ENCODE measurements around the gene TAF11L5. TPM values are rescaled to one million over a fixed set of nuclear protein-coding genes. Genes with fewer than 3 reads are reported as not detected.
"Not testable (repeated sequence)": the region's sequence is repeated elsewhere in the genome, so short reads cannot be mapped to it uniquely, and the experiment has no call there.

The TAF11L5 gene
- not detected for total RNA-seq

DNA sequence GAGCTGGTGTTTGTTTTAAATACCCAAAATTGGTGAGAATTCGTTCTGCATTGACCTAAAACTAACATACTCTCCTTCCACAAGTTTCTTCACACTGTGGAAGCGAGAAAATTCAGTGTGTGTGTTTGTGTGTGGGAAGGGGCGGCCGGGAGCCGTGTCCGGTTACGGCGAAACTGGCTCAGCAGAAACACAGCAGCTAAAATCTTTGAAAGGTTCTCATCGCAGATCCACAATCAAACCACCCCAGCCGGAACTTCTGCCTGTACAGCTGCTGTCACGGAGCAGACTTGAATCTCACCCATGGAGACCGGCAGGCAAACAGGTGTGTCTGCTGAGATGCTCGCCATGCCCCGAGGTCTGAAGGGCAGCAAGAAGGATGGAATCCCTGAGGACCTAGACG lies at the start of gene TAF11L5:
Gene TAF11L5, plus strand, starts transcription at position 301 of the 400 bp plus-strand sequence.
- DNase-seq; H3K4me3 ChIP-seq; H3K4me1 ChIP-seq; H3K9me3 ChIP-seq; H3K27ac ChIP-seq; H3K27me3 ChIP-seq; H3K9ac ChIP-seq (ENCODE audit: low read depth in 2 of 2, low read length in 2 of 2); H3K36me3 ChIP-seq; intact Hi-C loops (cut with DNase I): not testable (repeated sequence)

DNA sequence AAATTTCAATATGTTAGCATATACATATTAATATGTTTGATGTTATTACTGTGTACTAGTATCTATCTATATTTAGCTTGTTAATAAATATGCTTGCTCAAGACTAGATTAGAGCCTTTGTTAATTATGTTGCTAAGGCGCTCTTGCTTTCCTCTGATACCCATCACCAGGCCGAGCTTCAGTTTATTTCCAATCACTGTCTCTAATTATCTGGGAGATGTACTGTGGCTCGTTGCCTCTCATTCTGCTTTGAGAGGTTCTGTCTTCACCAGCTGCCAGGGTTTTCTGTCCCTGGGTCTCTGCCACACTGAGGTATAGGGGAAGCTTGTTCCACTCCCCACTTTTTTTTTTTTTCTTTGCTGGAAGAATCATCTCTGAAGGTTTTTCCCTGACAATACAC lies 48.0 kb upstream of the TAF11L5 start:
- no peak for DNase-seq
- Histone ChIP-seq H3K27ac (no peak overlapping the region), H3K9ac (ENCODE audit: low read depth in 2 of 2, low read length in 2 of 2) (no peak overlapping the region), H3K9me3 (no peaks in the 10 kb centered on the region), H3K36me3 (no peaks in the 10 kb centered on the region), H3K4me3 (no peak overlapping the region), H3K4me1 (no peaks in the 10 kb centered on the region), H3K27me3 (no peaks in the 10 kb centered on the region)
- TF ChIP-seq, protein P1, sequence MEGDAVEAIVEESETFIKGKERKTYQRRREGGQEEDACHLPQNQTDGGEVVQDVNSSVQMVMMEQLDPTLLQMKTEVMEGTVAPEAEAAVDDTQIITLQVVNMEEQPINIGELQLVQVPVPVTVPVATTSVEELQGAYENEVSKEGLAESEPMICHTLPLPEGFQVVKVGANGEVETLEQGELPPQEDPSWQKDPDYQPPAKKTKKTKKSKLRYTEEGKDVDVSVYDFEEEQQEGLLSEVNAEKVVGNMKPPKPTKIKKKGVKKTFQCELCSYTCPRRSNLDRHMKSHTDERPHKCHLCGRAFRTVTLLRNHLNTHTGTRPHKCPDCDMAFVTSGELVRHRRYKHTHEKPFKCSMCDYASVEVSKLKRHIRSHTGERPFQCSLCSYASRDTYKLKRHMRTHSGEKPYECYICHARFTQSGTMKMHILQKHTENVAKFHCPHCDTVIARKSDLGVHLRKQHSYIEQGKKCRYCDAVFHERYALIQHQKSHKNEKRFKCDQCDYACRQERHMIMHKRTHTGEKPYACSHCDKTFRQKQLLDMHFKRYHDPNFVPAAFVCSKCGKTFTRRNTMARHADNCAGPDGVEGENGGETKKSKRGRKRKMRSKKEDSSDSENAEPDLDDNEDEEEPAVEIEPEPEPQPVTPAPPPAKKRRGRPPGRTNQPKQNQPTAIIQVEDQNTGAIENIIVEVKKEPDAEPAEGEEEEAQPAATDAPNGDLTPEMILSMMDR (IDR thresholded peaks at IDR 0.05), result no peak
- intact Hi-C loops (cut with DNase I), result no loop called here

DNA sequence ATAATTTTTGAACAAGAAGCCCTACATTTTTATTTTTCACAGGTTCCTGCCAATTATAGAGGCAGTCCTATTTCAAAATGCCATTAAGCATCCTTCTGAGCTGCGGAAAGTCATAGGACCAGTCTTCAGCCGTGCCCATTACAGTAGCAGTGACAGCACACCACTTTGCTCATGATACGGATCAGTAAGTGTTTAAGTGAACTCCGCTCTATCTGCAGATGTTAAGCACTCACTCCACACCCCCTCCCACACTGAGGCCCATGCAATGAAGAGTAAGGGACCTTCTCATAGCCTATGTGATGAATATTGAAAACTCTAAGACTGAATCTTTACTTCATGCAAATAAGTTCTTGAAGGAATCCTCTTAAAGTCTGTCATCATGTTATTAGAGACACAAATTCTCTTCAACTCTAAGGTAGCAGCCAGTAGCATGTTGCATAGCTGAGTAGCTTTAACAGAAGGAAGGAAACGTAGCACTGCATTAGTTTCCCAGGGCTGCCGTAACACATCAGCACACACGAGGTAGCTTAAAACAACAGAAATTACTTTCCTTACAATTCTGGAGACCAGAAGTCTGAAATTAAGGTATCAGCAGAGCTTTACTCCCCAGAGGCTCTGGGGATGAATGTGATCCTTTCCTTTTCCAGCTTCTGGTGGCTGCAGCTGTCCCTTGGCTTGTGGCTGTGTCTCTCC lies 47.3 kb upstream of the TAF11L5 start:
- Histone ChIP-seq H3K9ac (ENCODE audit: low read depth in 2 of 2, low read length in 2 of 2) (no peak overlapping the region), H3K36me3 (no peaks in the 10 kb centered on the region), H3K9me3 (no peaks in the 10 kb centered on the region), H3K27ac (no peak overlapping the region), H3K4me3 (no peak overlapping the region), H3K4me1 (no peaks in the 10 kb centered on the region), H3K27me3 (no peaks in the 10 kb centered on the region)
- DNase-seq, result no peak
- intact Hi-C loops (cut with DNase I), result no loop called here
- TF ChIP-seq, protein P1 (IDR thresholded peaks at IDR 0.05), result no peak

DNA sequence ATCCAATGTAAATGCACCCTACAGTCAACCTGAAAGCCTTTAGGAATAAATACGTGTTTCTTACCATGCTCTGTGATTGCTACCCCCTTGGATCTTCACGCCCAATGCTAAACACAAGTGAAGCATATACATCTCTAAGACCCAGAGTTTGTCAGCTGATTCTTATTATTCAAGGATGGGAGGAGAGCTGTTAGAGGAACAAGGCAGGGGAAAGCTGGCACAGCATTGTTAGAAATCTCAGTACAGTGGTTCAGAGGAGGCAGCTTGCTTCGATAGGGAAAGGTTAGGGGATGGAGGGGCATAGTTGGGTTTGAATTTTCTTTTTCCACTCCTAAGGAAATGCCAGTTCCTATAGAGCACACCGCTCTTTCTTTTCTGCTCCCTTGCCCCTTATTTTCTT lies 43.7 kb upstream of the TAF11L5 start:
- TF ChIP-seq, protein P1 (IDR thresholded peaks at IDR 0.05), result no peak
- no peaks in the 10 kb centered on the region for H3K36me3 ChIP-seq
- no peaks in the 10 kb centered on the region for H3K9me3 ChIP-seq
- no peak overlapping the region for H3K4me3 ChIP-seq
- H3K4me1 ChIP-seq, result no peaks in the 10 kb centered on the region
- no peaks in the 10 kb centered on the region for H3K27me3 ChIP-seq
- intact Hi-C loops (cut with DNase I), result no loop called here
- H3K9ac ChIP-seq (ENCODE audit: low read depth in 2 of 2, low read length in 2 of 2), result no peak overlapping the region
- DNase-seq, result no peak
- no peak overlapping the region for H3K27ac ChIP-seq

DNA sequence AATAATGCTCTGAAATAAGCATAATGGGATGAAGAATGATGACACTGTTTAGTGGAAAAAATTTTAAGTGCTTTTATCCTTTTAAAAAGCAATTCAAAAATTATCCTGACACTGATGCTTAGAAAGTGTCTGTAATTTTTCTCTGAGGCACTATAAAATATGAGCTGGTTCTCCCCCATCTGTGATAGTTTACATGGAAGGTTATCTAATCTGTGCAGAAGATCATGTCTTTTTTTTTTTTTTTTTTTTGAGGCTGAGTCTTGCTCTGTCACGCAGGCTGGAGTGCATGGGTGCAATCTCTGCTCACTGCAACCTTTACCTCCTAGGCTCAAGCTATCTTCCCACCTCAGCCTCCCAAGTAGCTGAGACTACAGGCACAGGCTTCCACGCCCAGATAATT lies 42.2 kb upstream of the TAF11L5 start:
- intact Hi-C loops (cut with DNase I), result no loop called here
- no peak overlapping the region for H3K9ac ChIP-seq (ENCODE audit: low read depth in 2 of 2, low read length in 2 of 2)
- H3K27me3 ChIP-seq, result no peaks in the 10 kb centered on the region
- H3K4me1 ChIP-seq, result no peaks in the 10 kb centered on the region
- no peak for DNase-seq
- H3K9me3 ChIP-seq, result no peaks in the 10 kb centered on the region
- H3K36me3 ChIP-seq, result no peaks in the 10 kb centered on the region
- no peak overlapping the region for H3K4me3 ChIP-seq
- H3K27ac ChIP-seq, result no peak overlapping the region
- TF ChIP-seq, protein P1 (IDR thresholded peaks at IDR 0.05), result no peak

DNA sequence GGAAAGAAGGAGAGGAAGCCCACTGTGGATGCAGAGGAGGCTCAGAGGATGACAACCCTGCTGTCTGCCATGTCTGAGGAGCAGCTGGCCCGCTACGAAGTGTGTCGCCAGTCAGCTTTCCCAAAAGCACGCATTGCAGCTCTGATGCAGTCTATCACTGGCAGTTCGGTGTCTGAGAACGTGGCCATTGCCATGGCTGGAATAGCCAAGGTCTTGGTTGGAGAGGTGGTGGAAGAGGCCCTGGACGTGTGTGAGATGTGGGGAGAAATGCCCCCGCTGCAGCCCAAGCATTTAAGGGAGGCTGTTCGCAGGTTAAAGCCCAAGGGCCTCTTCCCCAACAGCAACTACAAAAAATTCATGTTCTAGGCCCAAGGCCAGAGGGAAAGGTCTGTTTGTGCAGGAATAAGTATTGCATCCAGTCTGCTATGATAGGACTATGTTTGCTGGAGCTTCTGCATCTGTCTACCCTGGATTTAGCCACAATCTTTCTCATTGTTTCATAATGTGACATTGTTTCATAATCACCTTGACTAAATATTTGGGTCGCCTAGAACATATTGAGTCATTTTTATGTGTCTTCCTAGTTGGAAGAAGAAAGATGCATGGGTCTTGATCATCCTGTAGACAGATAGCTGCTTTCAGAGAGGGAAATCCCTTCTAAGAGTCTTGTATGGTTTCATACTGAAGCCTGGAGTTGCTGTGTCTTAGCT lies 38.4 kb upstream of the TAF11L5 start:
- H3K4me1 ChIP-seq; DNase-seq; intact Hi-C loops (cut with DNase I); H3K4me3 ChIP-seq; H3K27ac ChIP-seq; H3K9me3 ChIP-seq; H3K27me3 ChIP-seq; H3K9ac ChIP-seq (ENCODE audit: low read depth in 2 of 2, low read length in 2 of 2); H3K36me3 ChIP-seq: not testable (repeated sequence)

All from colonic mucosa (tissue), 4 donors.